Suprapubic skin (tissue), 3 donors: Measurements from ENCODE around the gene VPS8.

Experiments
- CTCF ChIP-seq, 2 donors: fragments of 200-600 bp in 1 of 2; fragments of 450-650 bp in 1 of 2; sonication (generic) in 1 of 2; IDR thresholded peaks; one replicate each; pipeline ENCODE4 v1.5.1; 2016 to 2019; ENCODE audit warnings: antibody characterized with exemption in 2 of 2, mild to moderate bottlenecking in 1 of 2, moderate library complexity in 1 of 2
- EP300 ChIP-seq: sonication (generic); formaldehyde crosslinking; IDR thresholded peaks from one replicate; pipeline ENCODE4 v1.6.1; 2017; ENCODE audit warnings: antibody characterized with exemption

- TF ChIP-seq CTCF (IDR thresholded peaks at IDR 0.05) (no peak), EP300 (no peak)
These were observed 234.2 kb downstream of the VPS8 start for GRCh38 chr3:185046164-185046515.
